K562 (cell line): ENCODE data around the gene RNU1-2. TPM values are rescaled to one million over a fixed set of nuclear protein-coding genes. Genes with fewer than 3 reads are reported as not detected.

Source experiments
- GTF2E2 ChIP-seq: fragments of 200-800 bp; sonication (Bioruptor generic); IDR thresholded peaks from 2 replicates; pipeline ENCODE4 v1.6.1; 2016; ENCODE audit warnings: missing genetic modification characterization, missing compliant biosample characterization
- KLF16 ChIP-seq: IDR thresholded peaks from 2 replicates; pipeline ENCODE4 v1.6.1; 2016; ENCODE audit warnings: antibody characterized with exemption
- LARP7 ChIP-seq: fragments of 450-650 bp; IDR thresholded peaks from 2 replicates; pipeline ENCODE4 v1.6.1; 2016
- RAD51 ChIP-seq: fragments of 450-650 bp; IDR thresholded peaks from 2 replicates; pipeline ENCODE4 v1.7.1; 2016; ENCODE audit warnings: low read depth, mild to moderate bottlenecking, borderline replicate concordance
- SMARCA4 ChIP-seq: fragments of 450-650 bp; IDR thresholded peaks from 2 replicates; pipeline ENCODE4 v1.6.1; 2016
- ZC3H8 ChIP-seq: fragments of 450-650 bp; IDR thresholded peaks from 2 replicates; pipeline ENCODE4 v1.6.1; 2017
- ZNF24 ChIP-seq: fragments of 450-650 bp; IDR thresholded peaks from 2 replicates; pipeline ENCODE4 v1.6.1; 2016
- polyA plus RNA-seq, 8 experiments: library from polyadenylated mRNA; depleted of rRNA in 4 of 8; stranded (reverse) in 5 of 8; unstranded in 3 of 8; fragments of >200 nt; fragmentation: Nextera tagmentation in 2 of 8; fragmentation: Illumina TruSeq in 1 of 8; extraction: Ambion mirVana in 2 of 8; extraction: Trizol in 1 of 8; gene quantifications; 2 replicates each; pipeline versions ENCODE4 v1.2.1 to v1.2.3, GENCODE V29; 2011 to 2014; ENCODE audit warnings: inconsistent platforms in 1 of 8, missing spikeins in 1 of 8
- total RNA-seq, 7 experiments: library from RNA; depleted of rRNA in 6 of 7; stranded (reverse); fragments of >200 nt in 6 of 7; fragmentation: Illumina TruSeq in 2 of 7; extraction: Trizol in 2 of 7; gene quantifications; 2 replicates each; pipeline versions ENCODE4 v1.2.1 to v1.2.3, GENCODE V29; 2011 to 2021; ENCODE audit warnings: low replicate concordance in 1 of 7
- TF ChIP-seq, protein P1 (sequence below), 2 experiments: fragments of 450-650 bp; formaldehyde crosslinking in 1 of 2; IDR thresholded peaks; 2 replicates each; pipeline versions ENCODE4 v1.4.0 to v1.6.1; 2014 to 2020; ENCODE audit warnings: mild to moderate bottlenecking in 2 of 2, borderline replicate concordance in 1 of 2, low read depth in 1 of 2
- TF ChIP-seq, protein P2 (sequence below): fragments of 450-650 bp; formaldehyde crosslinking; IDR thresholded peaks from 2 replicates; pipeline ENCODE4 v1.4.0; 2022; ENCODE audit warnings: mild to moderate bottlenecking, moderate library complexity
- TF ChIP-seq, protein P3 (sequence below): fragments of 450-650 bp; IDR thresholded peaks from one replicate; pipeline ENCODE4 v1.6.1; 2018; ENCODE audit warnings: mild to moderate bottlenecking, moderate library complexity; ENCODE audit not compliant: partially characterized antibody
- TF ChIP-seq, protein P4 (sequence below): sonication (generic); formaldehyde crosslinking; IDR thresholded peaks from 2 replicates; pipeline ENCODE4 v1.8.0; 2022; ENCODE audit warnings: missing genetic modification reagents, mild to moderate bottlenecking, borderline replicate concordance
- TF ChIP-seq, protein P5 (sequence below): fragments of 250-450 bp; sonication (Bioruptor Pico); IDR thresholded peaks from 2 replicates; pipeline ENCODE4 v1.5.0; 2020; ENCODE audit warnings: mild to moderate bottlenecking, borderline replicate concordance

Gene RNU1-2
- total and polyA plus RNA-seq, 9 of the 15 experiments (the other 6 are each of a cell fraction or from before 2014, with no cell fraction given): under 0.01 to 32,823 (median 2,538) TPM; not detected in 4

DNA sequence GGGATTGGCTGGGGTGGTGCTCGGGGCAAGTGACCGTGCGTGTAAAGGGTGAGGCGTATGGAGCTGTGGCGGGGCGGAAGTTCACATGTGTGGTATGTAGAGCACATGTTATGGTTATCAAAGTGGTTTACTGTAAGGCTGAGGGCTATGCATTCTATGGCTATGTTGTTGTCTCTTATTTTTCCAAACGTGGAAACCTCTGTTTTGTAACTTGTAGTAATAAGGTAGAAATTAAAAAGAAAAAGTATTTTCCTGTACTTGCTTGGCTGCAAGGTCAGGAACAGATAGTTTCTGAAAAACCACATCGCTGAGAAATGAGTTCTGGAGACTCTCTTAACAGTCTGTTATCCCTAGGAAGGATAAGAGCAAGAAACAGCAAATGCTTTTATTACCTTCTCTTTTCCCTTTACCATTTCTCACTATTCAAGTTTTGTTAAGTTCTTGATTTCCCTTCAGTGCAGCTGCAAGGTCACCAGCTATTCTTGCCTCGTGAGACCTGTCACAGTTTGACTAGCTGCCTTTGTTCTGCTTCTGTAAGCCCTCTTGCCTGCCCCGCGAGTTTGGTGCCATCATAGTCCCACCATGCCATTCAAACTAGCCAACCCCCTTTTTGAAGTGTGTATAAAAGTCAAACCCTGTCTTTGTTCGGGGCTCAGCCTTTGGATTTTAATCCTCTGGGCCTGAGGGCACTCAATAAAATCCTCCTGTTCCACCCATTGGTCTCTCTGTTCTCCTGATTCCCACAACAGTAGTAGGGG lies 9.5 kb downstream of the RNU1-2 start (continued):
- TF ChIP-seq, protein P1, sequence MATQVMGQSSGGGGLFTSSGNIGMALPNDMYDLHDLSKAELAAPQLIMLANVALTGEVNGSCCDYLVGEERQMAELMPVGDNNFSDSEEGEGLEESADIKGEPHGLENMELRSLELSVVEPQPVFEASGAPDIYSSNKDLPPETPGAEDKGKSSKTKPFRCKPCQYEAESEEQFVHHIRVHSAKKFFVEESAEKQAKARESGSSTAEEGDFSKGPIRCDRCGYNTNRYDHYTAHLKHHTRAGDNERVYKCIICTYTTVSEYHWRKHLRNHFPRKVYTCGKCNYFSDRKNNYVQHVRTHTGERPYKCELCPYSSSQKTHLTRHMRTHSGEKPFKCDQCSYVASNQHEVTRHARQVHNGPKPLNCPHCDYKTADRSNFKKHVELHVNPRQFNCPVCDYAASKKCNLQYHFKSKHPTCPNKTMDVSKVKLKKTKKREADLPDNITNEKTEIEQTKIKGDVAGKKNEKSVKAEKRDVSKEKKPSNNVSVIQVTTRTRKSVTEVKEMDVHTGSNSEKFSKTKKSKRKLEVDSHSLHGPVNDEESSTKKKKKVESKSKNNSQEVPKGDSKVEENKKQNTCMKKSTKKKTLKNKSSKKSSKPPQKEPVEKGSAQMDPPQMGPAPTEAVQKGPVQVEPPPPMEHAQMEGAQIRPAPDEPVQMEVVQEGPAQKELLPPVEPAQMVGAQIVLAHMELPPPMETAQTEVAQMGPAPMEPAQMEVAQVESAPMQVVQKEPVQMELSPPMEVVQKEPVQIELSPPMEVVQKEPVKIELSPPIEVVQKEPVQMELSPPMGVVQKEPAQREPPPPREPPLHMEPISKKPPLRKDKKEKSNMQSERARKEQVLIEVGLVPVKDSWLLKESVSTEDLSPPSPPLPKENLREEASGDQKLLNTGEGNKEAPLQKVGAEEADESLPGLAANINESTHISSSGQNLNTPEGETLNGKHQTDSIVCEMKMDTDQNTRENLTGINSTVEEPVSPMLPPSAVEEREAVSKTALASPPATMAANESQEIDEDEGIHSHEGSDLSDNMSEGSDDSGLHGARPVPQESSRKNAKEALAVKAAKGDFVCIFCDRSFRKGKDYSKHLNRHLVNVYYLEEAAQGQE (IDR thresholded peaks at IDR 0.05; ENCODE audit: borderline replicate concordance): no peak
- TF ChIP-seq, protein P1 (CRISPR knock-in tag; IDR thresholded peaks at IDR 0.05; ENCODE audit: low read depth): peak; percentile 77; the same call in 1 of the 2 replicates
- TF ChIP-seq, protein P2, sequence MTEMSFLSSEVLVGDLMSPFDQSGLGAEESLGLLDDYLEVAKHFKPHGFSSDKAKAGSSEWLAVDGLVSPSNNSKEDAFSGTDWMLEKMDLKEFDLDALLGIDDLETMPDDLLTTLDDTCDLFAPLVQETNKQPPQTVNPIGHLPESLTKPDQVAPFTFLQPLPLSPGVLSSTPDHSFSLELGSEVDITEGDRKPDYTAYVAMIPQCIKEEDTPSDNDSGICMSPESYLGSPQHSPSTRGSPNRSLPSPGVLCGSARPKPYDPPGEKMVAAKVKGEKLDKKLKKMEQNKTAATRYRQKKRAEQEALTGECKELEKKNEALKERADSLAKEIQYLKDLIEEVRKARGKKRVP (CRISPR knock-in tag): peak; percentile 98
- TF ChIP-seq RAD51 (no peak), ZC3H8 (peak; percentile 98), LARP7 (peak; percentile 83), GTF2E2 (peak; percentile 100), KLF16 (no peak), SMARCA4 (no peak), ZNF24 (0 out of 2 replicates have a peak, but pooled peaks have one; percentile 16)
- TF ChIP-seq, protein P3, sequence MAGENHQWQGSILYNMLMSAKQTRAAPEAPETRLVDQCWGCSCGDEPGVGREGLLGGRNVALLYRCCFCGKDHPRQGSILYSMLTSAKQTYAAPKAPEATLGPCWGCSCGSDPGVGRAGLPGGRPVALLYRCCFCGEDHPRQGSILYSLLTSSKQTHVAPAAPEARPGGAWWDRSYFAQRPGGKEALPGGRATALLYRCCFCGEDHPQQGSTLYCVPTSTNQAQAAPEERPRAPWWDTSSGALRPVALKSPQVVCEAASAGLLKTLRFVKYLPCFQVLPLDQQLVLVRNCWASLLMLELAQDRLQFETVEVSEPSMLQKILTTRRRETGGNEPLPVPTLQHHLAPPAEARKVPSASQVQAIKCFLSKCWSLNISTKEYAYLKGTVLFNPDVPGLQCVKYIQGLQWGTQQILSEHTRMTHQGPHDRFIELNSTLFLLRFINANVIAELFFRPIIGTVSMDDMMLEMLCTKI: no peak
- TF ChIP-seq, protein P4, sequence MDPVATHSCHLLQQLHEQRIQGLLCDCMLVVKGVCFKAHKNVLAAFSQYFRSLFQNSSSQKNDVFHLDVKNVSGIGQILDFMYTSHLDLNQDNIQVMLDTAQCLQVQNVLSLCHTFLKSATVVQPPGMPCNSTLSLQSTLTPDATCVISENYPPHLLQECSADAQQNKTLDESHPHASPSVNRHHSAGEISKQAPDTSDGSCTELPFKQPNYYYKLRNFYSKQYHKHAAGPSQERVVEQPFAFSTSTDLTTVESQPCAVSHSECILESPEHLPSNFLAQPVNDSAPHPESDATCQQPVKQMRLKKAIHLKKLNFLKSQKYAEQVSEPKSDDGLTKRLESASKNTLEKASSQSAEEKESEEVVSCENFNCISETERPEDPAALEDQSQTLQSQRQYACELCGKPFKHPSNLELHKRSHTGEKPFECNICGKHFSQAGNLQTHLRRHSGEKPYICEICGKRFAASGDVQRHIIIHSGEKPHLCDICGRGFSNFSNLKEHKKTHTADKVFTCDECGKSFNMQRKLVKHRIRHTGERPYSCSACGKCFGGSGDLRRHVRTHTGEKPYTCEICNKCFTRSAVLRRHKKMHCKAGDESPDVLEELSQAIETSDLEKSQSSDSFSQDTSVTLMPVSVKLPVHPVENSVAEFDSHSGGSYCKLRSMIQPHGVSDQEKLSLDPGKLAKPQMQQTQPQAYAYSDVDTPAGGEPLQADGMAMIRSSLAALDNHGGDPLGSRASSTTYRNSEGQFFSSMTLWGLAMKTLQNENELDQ (CRISPR knock-in tag): no peak
- TF ChIP-seq, protein P5, sequence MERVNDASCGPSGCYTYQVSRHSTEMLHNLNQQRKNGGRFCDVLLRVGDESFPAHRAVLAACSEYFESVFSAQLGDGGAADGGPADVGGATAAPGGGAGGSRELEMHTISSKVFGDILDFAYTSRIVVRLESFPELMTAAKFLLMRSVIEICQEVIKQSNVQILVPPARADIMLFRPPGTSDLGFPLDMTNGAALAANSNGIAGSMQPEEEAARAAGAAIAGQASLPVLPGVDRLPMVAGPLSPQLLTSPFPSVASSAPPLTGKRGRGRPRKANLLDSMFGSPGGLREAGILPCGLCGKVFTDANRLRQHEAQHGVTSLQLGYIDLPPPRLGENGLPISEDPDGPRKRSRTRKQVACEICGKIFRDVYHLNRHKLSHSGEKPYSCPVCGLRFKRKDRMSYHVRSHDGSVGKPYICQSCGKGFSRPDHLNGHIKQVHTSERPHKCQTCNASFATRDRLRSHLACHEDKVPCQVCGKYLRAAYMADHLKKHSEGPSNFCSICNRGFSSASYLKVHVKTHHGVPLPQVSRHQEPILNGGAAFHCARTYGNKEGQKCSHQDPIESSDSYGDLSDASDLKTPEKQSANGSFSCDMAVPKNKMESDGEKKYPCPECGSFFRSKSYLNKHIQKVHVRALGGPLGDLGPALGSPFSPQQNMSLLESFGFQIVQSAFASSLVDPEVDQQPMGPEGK: peak; percentile 99
